Measurements from ENCODE around the gene CPEB3. TPM values are rescaled to one million over a fixed set of nuclear protein-coding genes. Genes with fewer than 3 reads are reported as not detected.

The CPEB3 gene
- total RNA-seq, 2 experiments from 2014 or later, result 2.3 to 2.4 TPM

DNA sequence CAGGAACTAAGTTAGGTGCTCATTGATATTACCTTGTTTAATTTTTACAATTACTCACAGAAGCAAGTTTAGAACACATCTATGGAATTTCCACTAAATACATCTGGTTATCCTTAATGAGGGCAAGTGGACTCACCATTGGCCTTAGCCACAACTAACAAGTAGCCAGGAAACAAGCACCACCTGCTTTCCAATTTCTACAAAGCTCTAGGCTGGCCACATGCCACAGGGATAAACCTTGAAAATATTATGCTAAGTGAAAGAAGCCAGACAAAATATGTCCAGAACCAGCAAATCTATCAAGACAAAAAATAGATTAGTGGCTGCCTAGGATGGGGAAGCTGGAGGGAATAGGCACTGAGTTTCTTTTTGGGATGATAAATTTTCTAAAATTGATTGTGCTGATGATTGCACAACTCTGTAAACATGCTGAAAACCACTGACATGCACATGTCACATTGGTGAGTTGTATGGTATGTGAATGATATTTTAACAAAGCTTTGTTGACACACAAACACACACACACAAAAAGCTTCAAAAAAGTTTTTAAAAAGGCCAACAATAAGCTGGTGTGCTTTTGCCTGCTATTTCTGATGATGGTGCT, 179.4 kb downstream of the CPEB3 start:
- CTCF ChIA-PET, result interaction anchor here (2.4 kb wide), 1 partner anchor 24 kb away, joined by 8 read pairs; no protein-coding TSS in a partner anchor
- H3K9me3 Mint-ChIP-seq (ENCODE audit: insufficient read depth), result no peaks in the 10 kb centered on the region
- ATAC-seq, result no peak

DNA sequence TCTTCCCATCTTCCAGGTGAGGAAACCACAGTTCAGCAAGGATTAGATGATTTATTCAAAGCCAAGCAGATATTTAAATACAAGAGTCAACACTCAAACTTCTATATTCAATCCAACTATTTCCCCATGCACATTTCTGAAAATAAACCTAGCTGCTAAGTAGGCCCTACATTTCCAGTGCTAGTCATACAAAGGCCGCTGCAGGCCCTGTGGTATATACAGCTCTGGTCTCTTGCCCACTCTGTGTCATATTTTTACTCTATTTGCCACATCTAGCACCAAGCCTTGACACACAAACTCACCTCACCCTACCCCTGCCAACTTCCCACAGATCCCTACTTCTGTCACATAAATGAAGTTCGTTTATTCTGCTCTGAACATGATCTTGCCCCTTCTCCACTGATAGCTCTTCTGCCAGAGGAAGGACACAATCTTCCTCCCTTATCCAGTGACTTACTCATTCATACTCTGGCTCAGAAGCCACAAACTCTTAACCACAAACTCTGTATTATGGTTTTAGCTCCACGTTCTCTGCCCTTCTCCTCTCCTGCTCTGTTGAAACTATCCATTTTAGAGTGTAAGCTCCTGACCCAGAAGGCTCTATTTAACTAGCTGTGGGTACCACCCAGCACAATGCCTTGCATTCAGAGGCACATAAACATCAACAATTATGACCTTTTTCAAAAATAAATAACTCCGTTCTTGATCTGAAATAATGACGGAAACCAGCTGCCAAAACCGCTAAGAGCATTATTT, 180.7 kb downstream of the CPEB3 start:
- Mint-ChIP-seq H3K9me3 (ENCODE audit: insufficient read depth) (no peaks in the 10 kb centered on the region), H3K36me3 (ENCODE audit: low read depth) (no peaks in the 10 kb centered on the region), H3K4me3 (no peak overlapping the region), H3K4me1 (ENCODE audit: low read depth) (no peaks in the 10 kb centered on the region), H3K27ac (no peak overlapping the region), H3K27me3 (ENCODE audit: low read depth) (no peaks in the 10 kb centered on the region)
- ChIA-PET CTCF (interaction anchor here (0.6 to 2.4 kb wide), 2 partner anchors 23 to 30 kb away, joined by 3 to 8 read pairs; no protein-coding TSS in a partner anchor), POLR2A (no interaction called here)
- ATAC-seq, result no peak
- no peak for DNase-seq

More for the DNA sequence above, 179.4 kb downstream of the CPEB3 start:
- POLR2A ChIA-PET, result no interaction called here
- Mint-ChIP-seq H3K27me3 (ENCODE audit: low read depth) (no peaks in the 10 kb centered on the region), H3K4me3 (no peak overlapping the region), H3K4me1 (ENCODE audit: low read depth) (no peaks in the 10 kb centered on the region), H3K36me3 (ENCODE audit: low read depth) (no peaks in the 10 kb centered on the region), H3K27ac (no peak overlapping the region)
- DNase-seq, result no peak

DNA sequence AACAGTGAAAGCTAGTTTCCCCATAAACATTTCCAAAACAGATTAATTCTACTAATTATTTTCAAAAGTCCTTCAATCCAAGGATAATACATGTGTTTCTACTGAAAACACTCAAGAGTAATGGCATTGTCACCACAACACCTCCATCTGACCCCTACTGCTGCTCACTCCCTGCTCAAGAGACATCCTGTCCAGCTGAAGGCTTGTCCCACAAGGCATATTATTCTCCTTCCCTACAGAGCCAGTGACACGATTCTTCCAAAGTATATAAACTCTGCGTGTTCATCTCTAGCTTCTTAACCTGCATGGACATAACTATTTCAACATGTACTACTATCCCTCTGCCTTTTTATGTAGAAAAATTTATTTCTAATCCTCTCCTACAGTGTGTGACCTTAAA, 182.1 kb downstream of the CPEB3 start:
- DNase-seq, result no peak
- no peaks in the 10 kb centered on the region for H3K27me3 Mint-ChIP-seq (ENCODE audit: low read depth)

DNA sequence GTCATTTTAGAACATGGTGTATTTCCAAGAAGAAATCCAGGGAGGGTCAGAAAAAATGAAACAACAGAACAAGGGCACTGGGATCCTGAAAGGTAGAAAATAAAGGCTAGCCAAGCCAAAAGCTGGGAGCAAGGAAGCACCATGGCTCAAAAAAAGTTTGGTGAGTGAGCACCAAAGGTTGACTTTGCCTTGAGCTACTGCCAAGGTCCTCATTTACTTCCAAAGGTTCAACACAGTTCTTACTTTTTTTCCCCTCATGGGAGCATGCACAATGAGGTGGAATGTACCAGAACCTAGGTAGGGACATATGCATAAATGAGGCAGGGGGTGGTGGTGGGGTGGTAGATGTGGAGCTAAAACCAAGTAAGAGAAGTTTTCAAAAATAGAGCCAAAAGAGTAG, 182.8 kb downstream of the CPEB3 start:
- no peaks in the 10 kb centered on the region for H3K4me1 Mint-ChIP-seq (ENCODE audit: low read depth)
- ATAC-seq (no peak), DNase-seq (no peak)
- CTCF ChIA-PET, result interaction anchor here (1.1 to 1.5 kb wide), 2 partner anchors 14 to 20 kb away, joined by 4 read pairs; no protein-coding TSS in a partner anchor
- H3K27me3 Mint-ChIP-seq (ENCODE audit: low read depth), result no peaks in the 10 kb centered on the region
- no peaks in the 10 kb centered on the region for H3K9me3 Mint-ChIP-seq (ENCODE audit: insufficient read depth)
- no peak overlapping the region for H3K27ac Mint-ChIP-seq
- H3K4me3 Mint-ChIP-seq, result no peak overlapping the region
- no peaks in the 10 kb centered on the region for H3K36me3 Mint-ChIP-seq (ENCODE audit: low read depth)
- POLR2A ChIA-PET, result interaction anchor here (0.6 kb wide), 1 partner anchor 650 kb away, joined by 3 read pairs; no protein-coding TSS in a partner anchor

More for the DNA sequence above, 182.1 kb downstream of the CPEB3 start:
- CTCF ChIA-PET, result interaction anchor here (1.1 kb wide), 1 partner anchor 13 kb away, joined by 4 read pairs; no protein-coding TSS in a partner anchor
- no peaks in the 10 kb centered on the region for H3K4me1 Mint-ChIP-seq (ENCODE audit: low read depth)
- no peak overlapping the region for H3K27ac Mint-ChIP-seq
- no peak overlapping the region for H3K4me3 Mint-ChIP-seq
- H3K9me3 Mint-ChIP-seq (ENCODE audit: insufficient read depth), result no peaks in the 10 kb centered on the region
- ATAC-seq, result no peak
- POLR2A ChIA-PET, result interaction anchor here (0.6 kb wide), 3 partner anchors 13 to 649 kb away, joined by 3 read pairs; no protein-coding TSS in a partner anchor
- no peaks in the 10 kb centered on the region for H3K36me3 Mint-ChIP-seq (ENCODE audit: low read depth)

DNA sequence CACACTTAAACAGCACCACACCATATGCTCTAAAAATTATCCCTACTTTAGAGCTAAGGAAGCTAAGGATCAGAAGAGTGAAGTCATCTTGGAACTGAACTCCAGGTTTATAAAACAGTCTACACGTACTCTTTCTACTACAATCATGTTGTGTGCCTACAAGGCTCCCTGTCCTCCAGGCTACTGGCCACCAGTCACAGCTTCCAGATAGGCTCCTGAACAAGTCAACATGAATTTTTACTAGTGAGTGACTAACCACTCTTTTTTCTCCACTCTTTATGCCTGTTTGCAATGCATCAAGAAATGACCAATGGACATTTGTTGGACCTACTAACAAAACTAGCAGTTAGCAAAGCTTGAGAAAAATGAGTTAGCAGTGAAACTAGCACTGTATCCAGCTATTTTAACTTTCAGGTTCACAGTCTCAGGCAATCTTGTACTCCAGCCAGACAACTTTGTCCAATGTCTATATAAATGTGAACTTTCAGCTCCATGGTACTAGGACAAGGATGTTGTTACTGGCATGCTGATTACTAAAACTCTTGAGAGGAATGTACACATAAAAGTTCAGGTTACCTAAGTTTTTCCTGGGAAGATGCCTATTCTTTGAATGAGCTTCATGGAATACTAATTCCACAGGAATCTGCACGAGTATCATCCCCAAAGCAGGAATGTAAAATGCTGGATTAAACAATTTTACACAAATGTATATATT, 187.3 kb downstream of the CPEB3 start:
- H3K27me3 Mint-ChIP-seq (ENCODE audit: low read depth), result no peaks in the 10 kb centered on the region
- peaks cover 7% of the 10 kb centered on the region for H3K4me1 Mint-ChIP-seq (ENCODE audit: low read depth)
- no peak for DNase-seq
- ATAC-seq, result no peak
- H3K9me3 Mint-ChIP-seq (ENCODE audit: insufficient read depth), result no peaks in the 10 kb centered on the region
- ChIA-PET CTCF (interaction anchor here (1.0 to 1.3 kb wide), 3 partner anchors 13 to 331 kb away, joined by 3 to 4 read pairs (median 3); no protein-coding TSS in a partner anchor), POLR2A (interaction anchor here (0.6 kb wide), 1 partner anchor 1157 kb away, joined by 4 read pairs; no protein-coding TSS in a partner anchor)
- H3K4me3 Mint-ChIP-seq, result no peak overlapping the region
- no peak overlapping the region for H3K27ac Mint-ChIP-seq
- no peaks in the 10 kb centered on the region for H3K36me3 Mint-ChIP-seq (ENCODE audit: low read depth)

DNA sequence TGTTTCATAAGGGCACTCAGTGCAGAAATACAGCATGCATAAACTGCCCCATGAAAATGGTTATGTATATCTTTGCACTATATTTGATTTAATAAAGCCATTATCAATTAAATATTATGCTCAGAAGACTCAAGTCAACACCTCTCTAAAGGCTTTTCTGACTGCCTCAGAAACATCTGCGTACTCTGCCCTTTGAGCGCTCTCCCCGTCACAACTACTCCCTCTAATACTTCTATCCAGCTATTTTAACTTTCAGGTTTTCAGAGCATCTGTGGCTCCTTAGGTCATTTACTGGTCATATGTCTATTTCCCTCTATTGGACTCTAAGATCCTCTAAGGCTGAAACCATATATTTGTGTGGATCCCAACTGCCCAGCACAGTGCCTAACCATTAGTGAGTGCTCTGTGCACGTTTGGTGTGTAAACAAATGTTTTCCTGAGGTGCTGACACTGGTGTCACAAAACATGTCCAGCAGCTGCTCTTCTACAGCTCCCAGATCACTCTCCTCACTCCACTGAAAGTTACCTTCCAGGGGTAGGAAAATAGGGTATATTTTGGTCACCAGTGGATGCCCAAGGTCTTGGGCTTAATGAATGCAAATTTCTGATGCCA, 188.2 kb downstream of the CPEB3 start:
- Mint-ChIP-seq H3K4me3 (no peak overlapping the region), H3K27ac (no peak overlapping the region), H3K4me1 (ENCODE audit: low read depth) (peaks cover 7% of the 10 kb centered on the region), H3K9me3 (ENCODE audit: insufficient read depth) (no peaks in the 10 kb centered on the region), H3K36me3 (ENCODE audit: low read depth) (no peaks in the 10 kb centered on the region), H3K27me3 (ENCODE audit: low read depth) (no peaks in the 10 kb centered on the region)
- ChIA-PET POLR2A (no interaction called here), CTCF (interaction anchor here (1.1 kb wide), 1 partner anchor 12 kb away, joined by 3 read pairs; no protein-coding TSS in a partner anchor)
- ATAC-seq, result no peak
- no peak for DNase-seq

DNA sequence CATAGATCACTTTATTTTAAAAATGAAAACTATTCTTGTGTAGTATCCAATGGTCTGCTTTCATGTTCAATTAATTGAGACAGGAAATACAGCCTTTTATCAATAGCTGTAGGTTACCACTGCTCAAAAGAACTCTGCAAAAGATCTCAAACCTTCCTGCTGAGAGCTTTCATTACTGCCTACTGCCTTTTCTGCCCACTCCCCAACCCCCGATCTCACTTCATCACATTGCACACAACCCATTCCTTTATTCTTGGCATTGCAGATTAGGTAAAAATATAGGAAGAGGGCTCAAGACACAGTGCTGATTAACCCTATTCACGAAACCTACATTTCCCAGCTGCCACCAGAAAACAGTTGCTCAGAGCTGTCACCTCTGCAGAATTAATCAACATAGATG, 195.9 kb downstream of the CPEB3 start:
- ATAC-seq (no peak), DNase-seq (no peak)
- H3K4me3 Mint-ChIP-seq, result no peak overlapping the region
- no peaks in the 10 kb centered on the region for H3K36me3 Mint-ChIP-seq (ENCODE audit: low read depth)
- POLR2A ChIA-PET, result no interaction called here
- no peak overlapping the region for H3K27ac Mint-ChIP-seq
- no peaks in the 10 kb centered on the region for H3K4me1 Mint-ChIP-seq (ENCODE audit: low read depth)
- no peaks in the 10 kb centered on the region for H3K9me3 Mint-ChIP-seq (ENCODE audit: insufficient read depth)
- CTCF ChIA-PET, result no interaction called here
- no peaks in the 10 kb centered on the region for H3K27me3 Mint-ChIP-seq (ENCODE audit: low read depth)

DNA sequence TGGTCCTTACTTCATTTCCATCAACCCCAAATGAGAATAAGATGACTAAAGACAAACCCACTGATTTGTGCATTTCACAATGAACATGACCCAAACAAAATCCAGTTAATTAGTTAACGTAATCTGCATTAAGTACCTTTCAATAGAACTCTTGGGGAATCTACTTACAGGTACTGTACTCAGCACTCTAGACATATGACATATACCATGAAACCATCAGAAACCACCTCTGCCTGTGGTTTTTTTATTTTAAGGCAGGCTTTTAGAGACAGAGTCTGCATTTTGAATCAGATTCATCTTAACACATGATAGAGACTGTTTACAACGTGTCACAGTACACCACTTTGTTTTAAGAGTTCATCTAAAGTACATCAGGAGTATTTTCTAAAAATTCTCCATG, 198.9 kb downstream of the CPEB3 start:
- ATAC-seq, result no peak
- ChIA-PET CTCF (no interaction called here), POLR2A (no interaction called here)
- Mint-ChIP-seq H3K4me1 (ENCODE audit: low read depth) (no peaks in the 10 kb centered on the region), H3K4me3 (no peak overlapping the region), H3K9me3 (ENCODE audit: insufficient read depth) (no peaks in the 10 kb centered on the region), H3K27me3 (ENCODE audit: low read depth) (no peaks in the 10 kb centered on the region), H3K36me3 (ENCODE audit: low read depth) (no peaks in the 10 kb centered on the region), H3K27ac (no peak overlapping the region)
- DNase-seq, result no peak

DNA sequence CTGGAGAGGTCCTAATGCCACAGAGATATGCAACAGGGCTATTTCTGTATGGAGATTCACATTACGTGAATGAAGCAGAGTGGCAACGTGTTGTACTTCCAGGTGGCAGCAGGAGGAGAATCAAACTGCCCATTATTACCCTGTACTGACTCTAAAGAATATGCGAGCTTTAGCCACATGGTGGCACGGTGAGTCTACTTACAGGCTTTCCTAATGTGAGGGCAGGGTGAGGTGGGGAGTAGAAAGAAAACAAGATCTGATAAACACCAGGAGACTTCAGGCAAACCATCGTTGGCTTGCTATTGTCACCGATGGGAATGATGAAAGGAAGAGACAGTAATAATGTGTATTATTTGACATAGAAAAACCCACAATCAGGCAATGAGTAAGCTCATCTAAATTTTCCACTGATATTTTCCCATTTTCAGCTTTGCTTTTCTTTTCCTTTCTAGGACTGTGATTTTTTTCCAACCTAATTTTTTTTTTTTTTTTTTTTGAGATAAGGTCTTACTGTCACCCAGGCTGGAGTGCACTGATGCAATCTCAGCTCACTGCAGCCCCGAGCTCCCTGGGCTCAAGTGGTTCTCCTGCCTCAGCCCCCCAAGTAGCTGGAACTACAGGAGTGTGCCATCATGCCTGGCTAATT, 203.0 kb downstream of the CPEB3 start:
- peak; percentile 70 for DNase-seq
- peak; percentile 98 for ATAC-seq
- Mint-ChIP-seq H3K4me3 (no peak overlapping the region), H3K27ac (no peak overlapping the region), H3K27me3 (ENCODE audit: low read depth) (no peaks in the 10 kb centered on the region), H3K9me3 (ENCODE audit: insufficient read depth) (no peaks in the 10 kb centered on the region), H3K36me3 (ENCODE audit: low read depth) (no peaks in the 10 kb centered on the region), H3K4me1 (ENCODE audit: low read depth) (no peaks in the 10 kb centered on the region)
- ChIA-PET POLR2A (interaction anchor here (1.2 kb wide), 1 partner anchor 203 kb away, joined by 5 read pairs; the partner anchor contains the start of genes CPEB3 and MARCHF5), CTCF (interaction anchor here (0.6 to 6.0 kb wide), 16 partner anchors 13 to 347 kb away, joined by 3 to 66 read pairs (median 3); partner anchors contain the start of genes CPEB3 and MARCHF5)

DNA sequence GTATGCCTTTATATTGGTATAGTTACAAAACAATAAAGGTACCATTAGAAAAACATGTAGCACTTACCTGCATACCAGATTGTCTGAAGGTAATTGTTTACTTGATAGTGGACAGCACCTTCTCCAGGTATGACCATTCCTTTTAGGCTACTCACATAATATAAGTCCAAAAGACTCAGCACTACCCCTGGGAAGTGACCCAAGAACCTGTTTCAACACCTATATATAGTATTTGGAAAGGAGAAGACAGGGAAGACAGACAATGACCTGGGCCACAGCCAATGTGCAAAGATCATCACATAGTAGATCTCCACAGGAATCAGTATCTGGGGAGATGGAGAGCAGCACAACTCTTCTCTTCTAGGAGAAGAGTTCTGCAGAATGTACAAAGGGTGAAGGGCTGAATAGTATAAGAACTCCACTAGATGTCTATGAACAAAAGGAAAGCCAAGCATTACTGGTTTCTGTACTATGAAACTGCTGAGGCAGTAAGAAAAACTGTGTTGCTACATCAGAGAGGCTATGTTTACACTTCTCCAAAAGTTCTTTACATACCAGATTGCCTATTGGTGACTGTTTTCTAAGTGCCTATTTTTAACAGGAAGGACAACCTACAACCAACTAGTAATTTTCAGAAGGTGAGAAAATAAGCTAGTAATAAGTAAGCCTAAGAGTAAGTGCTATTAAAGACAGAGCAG, 208.1 kb downstream of the CPEB3 start:
- no peak for ATAC-seq
- DNase-seq, result no peak
- Mint-ChIP-seq H3K36me3 (ENCODE audit: low read depth) (peaks cover 6% of the 10 kb centered on the region), H3K4me3 (no peak overlapping the region), H3K27ac (no peak overlapping the region), H3K9me3 (ENCODE audit: insufficient read depth) (no peaks in the 10 kb centered on the region), H3K27me3 (ENCODE audit: low read depth) (no peaks in the 10 kb centered on the region), H3K4me1 (ENCODE audit: low read depth) (no peaks in the 10 kb centered on the region)
- ChIA-PET POLR2A (no interaction called here), CTCF (no interaction called here)

All from activated CD8-positive, alpha-beta T cell treated with anti-CD3 and anti-CD28 coated beads, Interleukin-2, amount 10 ng/mL, durations not matched to agents 7 days and 5 days (primary cell).